GM12878 (cell line): ENCODE data around the gene CCDC197. TPM values are rescaled to one million over a fixed set of nuclear protein-coding genes. Genes with fewer than 3 reads are reported as not detected.
A peak's percentile ranks its signal among the peaks of the same experiment; 100 is the strongest.

Experiments
- BHLHE40 ChIP-seq, 2 experiments: fragments of 450-650 bp in 1 of 2; IDR thresholded peaks; 2 replicates each; pipeline ENCODE4 v1.6.1; 2011 to 2017; ENCODE audit warnings: low read depth in 2 of 2, borderline replicate concordance in 1 of 2, improper control_type of control experiment in 1 of 2, low read length in 1 of 2, mild to moderate bottlenecking in 1 of 2
- CHD1 ChIP-seq: IDR thresholded peaks from 2 replicates; pipeline ENCODE4 v1.6.1; 2012; ENCODE audit warnings: low read depth, low read length, improper control_type of control experiment
- CREB1 ChIP-seq: IDR thresholded peaks from 2 replicates; pipeline ENCODE4 v1.6.1; 2012; ENCODE audit warnings: low read depth, mild to moderate bottlenecking, inconsistent platforms
- EP300 ChIP-seq, 2 experiments: fragments of 150-350 bp in 1 of 2; IDR thresholded peaks; 2 replicates each; pipeline ENCODE4 v1.6.1; 2011 to 2012; ENCODE audit warnings: low read depth in 2 of 2, low read length in 2 of 2, borderline replicate concordance in 1 of 2, improper control_type of control experiment in 1 of 2, inconsistent platforms in 1 of 2; ENCODE audit not compliant: control insufficient read depth in 1 of 2
- FOS ChIP-seq: IDR thresholded peaks from 3 replicates; pipeline ENCODE4 v1.6.1; 2011; ENCODE audit warnings: borderline replicate concordance; ENCODE audit not compliant: insufficient read length; ENCODE audit errors: extremely low read depth
- GATAD2B ChIP-seq: fragments of 450-650 bp; conservative IDR thresholded peaks from 2 replicates; pipeline ENCODE4 v1.6.1; 2017; ENCODE audit warnings: low read depth, mild to moderate bottlenecking, moderate library complexity
- IKZF1 ChIP-seq: fragments of 450-650 bp; conservative IDR thresholded peaks from 2 replicates; pipeline ENCODE4 v1.6.1; 2017; ENCODE audit warnings: antibody characterized with exemption, mild to moderate bottlenecking
- JUND ChIP-seq: IDR thresholded peaks from 2 replicates; pipeline ENCODE4 v1.6.1; 2012; ENCODE audit warnings: low read depth, mild to moderate bottlenecking, low read length, improper control_type of control experiment, moderate library complexity
- MLLT1 ChIP-seq: fragments of 450-650 bp; IDR thresholded peaks from 2 replicates; pipeline ENCODE4 v1.6.1; 2016; ENCODE audit warnings: mild to moderate bottlenecking
- NR2C1 ChIP-seq: fragments of 450-650 bp; IDR thresholded peaks from 2 replicates; pipeline ENCODE4 v1.6.1; 2017; ENCODE audit warnings: antibody characterized with exemption, mild to moderate bottlenecking, moderate library complexity
- POLR2AphosphoS5 ChIP-seq: IDR thresholded peaks from 2 replicates; pipeline ENCODE4 v1.6.1; 2011; ENCODE audit warnings: mild to moderate bottlenecking, low read length, inconsistent platforms
- POU2F2 ChIP-seq: IDR thresholded peaks from 3 replicates; pipeline ENCODE4 v1.6.1; 2011; ENCODE audit warnings: low read depth, mild to moderate bottlenecking, low read length, borderline replicate concordance
- RELA ChIP-seq: fragments of 450-650 bp; IDR thresholded peaks from 2 replicates; pipeline ENCODE4 v1.8.0; 2014; ENCODE audit warnings: borderline replicate concordance; ENCODE audit not compliant: partially characterized antibody
- RFX5 ChIP-seq: IDR thresholded peaks from 2 replicates; pipeline ENCODE4 v1.6.1; 2011; ENCODE audit warnings: low read depth, low read length, improper control_type of control experiment
- SKIL ChIP-seq: fragments of 450-650 bp; IDR thresholded peaks from 2 replicates; pipeline ENCODE4 v1.6.1; 2017; ENCODE audit warnings: mild to moderate bottlenecking, low read depth, inconsistent platforms; ENCODE audit not compliant: poor library complexity, severe bottlenecking
- SRF ChIP-seq, 2 experiments: IDR thresholded peaks; 2 replicates each; pipeline ENCODE4 v1.6.1; 2011; ENCODE audit warnings: low read depth in 2 of 2, low read length in 2 of 2, mild to moderate bottlenecking in 1 of 2, moderate library complexity in 1 of 2
- WRNIP1 ChIP-seq: IDR thresholded peaks from 2 replicates; pipeline ENCODE4 v1.6.1; 2011; ENCODE audit warnings: low read depth, low read length, improper control_type of control experiment, borderline replicate concordance
- YY1 ChIP-seq: IDR thresholded peaks from 2 replicates; pipeline ENCODE4 v1.6.1; 2011; ENCODE audit warnings: low read depth, mild to moderate bottlenecking, low read length
- ZNF384 ChIP-seq: IDR thresholded peaks from 2 replicates; pipeline ENCODE4 v1.6.1; 2012; ENCODE audit warnings: low read depth, mild to moderate bottlenecking, low read length, improper control_type of control experiment, borderline replicate concordance
- polyA plus RNA-seq, 11 experiments: library from polyadenylated mRNA; depleted of rRNA in 4 of 11; unstranded in 6 of 11; stranded (reverse) in 5 of 11; fragments of >200 nt; fragmentation: Nextera tagmentation in 4 of 11; fragmentation: Illumina TruSeq in 1 of 11; extraction: Ambion mirVana in 4 of 11; extraction: Trizol in 1 of 11; gene quantifications; 1 replicate in 1 of 11; 2 replicates in 10 of 11; pipeline versions ENCODE4 v1.2.1 to v1.2.3, GENCODE V29; 2011 to 2016; ENCODE audit warnings: inconsistent platforms in 2 of 11, missing spikeins in 2 of 11, low read depth in 1 of 11
- total RNA-seq, 4 experiments: library from RNA; depleted of rRNA in 3 of 4; stranded (reverse); fragments of >200 nt in 3 of 4; fragmentation: Illumina TruSeq in 1 of 4; extraction: Trizol in 1 of 4; gene quantifications; 2 replicates each; pipeline versions ENCODE4 v1.2.1 to v1.2.3, GENCODE V29; 2013 to 2021
- TF ChIP-seq, protein P1 (sequence below): IDR thresholded peaks from 2 replicates; pipeline ENCODE4 v1.6.1; 2011; ENCODE audit warnings: low read depth, mild to moderate bottlenecking, low read length, moderate library complexity, borderline replicate concordance; ENCODE audit errors: extremely low read depth
- TF ChIP-seq, protein P2 (sequence below): fragments of 450-650 bp; formaldehyde crosslinking; IDR thresholded peaks from 2 replicates; pipeline ENCODE4 v1.5.0; 2022; ENCODE audit warnings: mild to moderate bottlenecking, missing genetic modification characterization

The CCDC197 gene
- total and polyA plus RNA-seq, 10 of the 15 experiments (the other 5 are each of a cell fraction or from before 2014, with no cell fraction given), result 0.12 TPM; not detected in 9

DNA sequence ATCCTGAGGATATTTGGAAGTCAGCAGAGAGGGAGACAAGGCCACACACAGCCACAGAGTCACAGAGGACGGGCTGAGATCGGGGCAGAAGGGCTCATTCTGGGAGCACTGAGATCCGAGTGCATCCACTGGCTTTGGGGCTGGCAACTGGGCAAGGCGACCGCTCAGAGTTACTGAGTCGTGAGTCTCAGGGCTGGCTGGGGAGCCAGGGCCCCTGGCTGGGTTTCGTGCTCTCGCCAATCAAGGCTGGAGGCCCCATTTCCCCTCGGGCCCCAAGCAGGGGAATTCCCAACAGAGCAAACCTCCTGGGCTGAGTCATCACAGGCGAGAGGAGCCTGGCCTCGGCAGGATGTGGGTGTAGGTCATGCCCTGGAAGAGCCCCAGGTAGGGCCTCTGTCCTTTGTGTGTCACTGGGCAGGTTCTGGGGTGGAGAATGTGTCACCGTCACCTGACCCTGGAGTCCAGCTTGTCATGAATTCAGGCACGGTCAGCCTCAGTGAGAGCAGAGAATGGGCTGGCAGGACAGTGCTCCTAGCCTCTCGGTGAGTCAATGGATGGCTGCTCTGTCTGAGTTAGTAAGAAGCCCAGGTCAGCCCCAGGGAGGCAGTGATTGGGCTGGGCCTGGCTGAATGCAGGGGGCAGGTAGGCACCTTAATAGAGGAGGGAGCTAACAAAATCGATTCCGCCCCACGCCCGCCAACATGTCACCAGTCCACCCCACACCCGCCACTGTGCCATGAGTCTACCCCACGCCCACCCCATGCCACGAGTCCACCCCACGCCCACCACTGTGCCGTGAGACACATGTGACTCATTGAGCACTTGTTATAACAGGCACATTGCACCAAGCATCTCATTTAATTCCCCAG, 37.6 kb upstream of the CCDC197 start (continued):
- TF ChIP-seq SKIL (peak; percentile 99), POLR2AphosphoS5 (peak; percentile 95), FOS (no peak), ZNF384 (no peak), CHD1 (peak; percentile 64; the same call in 1 of the 2 replicates), RELA (peak; percentile 100), GATAD2B (peak; percentile 95), SRF (IDR thresholded peaks at IDR 0.05; ENCODE audit: low read depth in 2 of 2, low read length in 2 of 2) (0 out of 4 replicates have a peak, but pooled peaks of 1 of the 2 experiments have one; percentile 18), EP300 (IDR thresholded peaks at IDR 0.05; ENCODE audit: borderline replicate concordance in 1 of 2, control insufficient read depth in 1 of 2, low read depth in 2 of 2, low read length in 2 of 2) (peak; percentile 98 to 99), RFX5 (peak; percentile 74), YY1 (peak; percentile 75), NR2C1 (peak; percentile 83), CREB1 (no peak), IKZF1 (peak; percentile 99), MLLT1 (peak; percentile 86), WRNIP1 (peak; percentile 85; the same call in 1 of the 2 replicates), JUND (peak; percentile 96), POU2F2 (peak; percentile 98), BHLHE40 (IDR thresholded peaks at IDR 0.05; ENCODE audit: borderline replicate concordance in 1 of 2, low read depth in 2 of 2, low read length in 1 of 2) (peak; percentile 95 to 96)
- TF ChIP-seq, protein P1, sequence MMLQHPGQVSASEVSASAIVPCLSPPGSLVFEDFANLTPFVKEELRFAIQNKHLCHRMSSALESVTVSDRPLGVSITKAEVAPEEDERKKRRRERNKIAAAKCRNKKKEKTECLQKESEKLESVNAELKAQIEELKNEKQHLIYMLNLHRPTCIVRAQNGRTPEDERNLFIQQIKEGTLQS, result peak; percentile 24; the same call in 1 of the 2 replicates
- TF ChIP-seq, protein P2, sequence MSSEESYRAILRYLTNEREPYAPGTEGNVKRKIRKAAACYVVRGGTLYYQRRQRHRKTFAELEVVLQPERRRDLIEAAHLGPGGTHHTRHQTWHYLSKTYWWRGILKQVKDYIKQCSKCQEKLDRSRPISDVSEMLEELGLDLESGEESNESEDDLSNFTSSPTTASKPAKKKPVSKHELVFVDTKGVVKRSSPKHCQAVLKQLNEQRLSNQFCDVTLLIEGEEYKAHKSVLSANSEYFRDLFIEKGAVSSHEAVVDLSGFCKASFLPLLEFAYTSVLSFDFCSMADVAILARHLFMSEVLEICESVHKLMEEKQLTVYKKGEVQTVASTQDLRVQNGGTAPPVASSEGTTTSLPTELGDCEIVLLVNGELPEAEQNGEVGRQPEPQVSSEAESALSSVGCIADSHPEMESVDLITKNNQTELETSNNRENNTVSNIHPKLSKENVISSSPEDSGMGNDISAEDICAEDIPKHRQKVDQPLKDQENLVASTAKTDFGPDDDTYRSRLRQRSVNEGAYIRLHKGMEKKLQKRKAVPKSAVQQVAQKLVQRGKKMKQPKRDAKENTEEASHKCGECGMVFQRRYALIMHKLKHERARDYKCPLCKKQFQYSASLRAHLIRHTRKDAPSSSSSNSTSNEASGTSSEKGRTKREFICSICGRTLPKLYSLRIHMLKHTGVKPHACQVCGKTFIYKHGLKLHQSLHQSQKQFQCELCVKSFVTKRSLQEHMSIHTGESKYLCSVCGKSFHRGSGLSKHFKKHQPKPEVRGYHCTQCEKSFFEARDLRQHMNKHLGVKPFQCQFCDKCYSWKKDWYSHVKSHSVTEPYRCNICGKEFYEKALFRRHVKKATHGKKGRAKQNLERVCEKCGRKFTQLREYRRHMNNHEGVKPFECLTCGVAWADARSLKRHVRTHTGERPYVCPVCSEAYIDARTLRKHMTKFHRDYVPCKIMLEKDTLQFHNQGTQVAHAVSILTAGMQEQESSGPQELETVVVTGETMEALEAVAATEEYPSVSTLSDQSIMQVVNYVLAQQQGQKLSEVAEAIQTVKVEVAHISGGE (CRISPR knock-in tag), result no peak
